RCC 7860 (cell line): ENCODE measurements around the gene CPLX4.
A peak's percentile ranks its signal among the peaks of the same experiment; 100 is the strongest.

ENCODE experiments used
- DNase-seq: peaks from one replicate; pipeline ENCODE4 v3.0.0-alpha.2; 2015; ENCODE audit warnings: low spot score
- FAIRE-seq: peaks from 2 replicates; lab custom pipeline; 2012; peaks lifted over from hg19 to GRCh38; lab: Jason Lieb, UNC

Gene CPLX4, protein sequence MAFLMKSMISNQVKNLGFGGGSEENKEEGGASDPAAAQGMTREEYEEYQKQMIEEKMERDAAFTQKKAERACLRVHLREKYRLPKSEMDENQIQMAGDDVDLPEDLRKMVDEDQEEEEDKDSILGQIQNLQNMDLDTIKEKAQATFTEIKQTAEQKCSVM

DNA sequence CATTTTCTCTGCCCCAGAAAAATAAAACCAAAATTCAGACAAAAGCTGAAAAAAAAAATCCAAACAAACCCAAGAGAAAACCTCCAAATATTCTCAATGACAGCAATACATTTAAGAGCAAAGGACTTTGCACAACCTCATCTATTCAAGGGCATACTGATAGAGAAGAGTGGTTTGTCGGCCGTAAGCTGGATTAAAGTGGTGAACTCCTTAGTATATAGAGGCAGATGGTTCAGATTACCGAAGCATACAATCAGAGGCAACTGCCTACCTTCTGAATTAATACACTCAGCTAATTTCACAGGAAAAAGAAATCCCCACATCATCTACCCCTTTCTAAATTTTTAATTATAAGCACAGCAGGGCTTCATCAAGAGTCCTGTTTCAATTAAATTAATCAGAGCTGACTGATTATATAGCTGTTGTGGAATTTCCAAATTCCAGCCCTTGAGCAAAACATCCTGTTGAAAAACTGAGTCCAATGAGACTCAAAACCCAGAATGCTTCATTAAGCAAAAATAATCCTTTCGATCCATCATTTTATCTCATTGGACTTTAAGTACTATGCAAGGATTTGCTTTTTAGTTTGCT lies at the start of gene CPLX4:
Gene CPLX4 (minus strand): TSS at position 190 of the 591 bp plus-strand sequence. CDS start 187 bp downstream, at position 3.
- FAIRE-seq (no peak), DNase-seq (no peak)

DNA sequence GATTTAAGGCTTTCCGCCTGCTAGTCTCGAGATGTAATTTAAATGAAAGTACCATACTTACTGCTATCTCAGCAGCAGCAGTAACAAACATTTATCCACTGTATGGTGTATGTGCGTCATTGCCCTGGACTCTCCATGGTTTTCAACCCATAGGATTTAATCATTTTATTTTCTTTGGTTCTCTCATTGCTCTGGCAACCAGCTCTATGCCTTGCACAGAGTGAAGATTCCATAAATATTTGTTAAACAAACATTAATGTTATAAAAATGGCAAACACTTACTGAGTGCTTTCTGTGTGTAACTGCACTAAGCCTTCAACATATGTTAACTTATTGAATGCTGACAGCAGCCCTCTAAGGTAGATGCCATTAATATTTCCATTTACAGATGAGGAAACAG lies 41.9 kb upstream of the CPLX4 start:
- DNase-seq (no peak), FAIRE-seq (no peak)

DNA sequence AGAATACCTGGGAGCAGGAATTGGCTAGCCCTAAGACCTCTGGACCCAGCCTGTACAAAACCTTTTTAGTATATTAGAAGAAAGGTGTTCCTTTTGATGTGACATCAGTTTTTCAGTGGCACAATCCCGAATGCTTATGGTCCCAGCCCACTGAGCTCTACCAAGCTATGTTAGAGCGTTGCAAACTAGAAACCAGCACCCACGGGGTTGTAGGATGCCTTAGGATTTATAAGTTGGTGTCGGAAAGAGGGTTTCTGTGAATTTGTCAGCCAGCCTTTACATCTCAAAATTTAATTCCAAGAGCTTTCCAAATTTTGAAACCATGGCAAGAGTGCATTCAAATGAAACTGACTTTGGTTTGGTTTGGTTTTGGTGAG lies 41.1 kb upstream of the CPLX4 start:
- DNase-seq (no peak), FAIRE-seq (no peak)

DNA sequence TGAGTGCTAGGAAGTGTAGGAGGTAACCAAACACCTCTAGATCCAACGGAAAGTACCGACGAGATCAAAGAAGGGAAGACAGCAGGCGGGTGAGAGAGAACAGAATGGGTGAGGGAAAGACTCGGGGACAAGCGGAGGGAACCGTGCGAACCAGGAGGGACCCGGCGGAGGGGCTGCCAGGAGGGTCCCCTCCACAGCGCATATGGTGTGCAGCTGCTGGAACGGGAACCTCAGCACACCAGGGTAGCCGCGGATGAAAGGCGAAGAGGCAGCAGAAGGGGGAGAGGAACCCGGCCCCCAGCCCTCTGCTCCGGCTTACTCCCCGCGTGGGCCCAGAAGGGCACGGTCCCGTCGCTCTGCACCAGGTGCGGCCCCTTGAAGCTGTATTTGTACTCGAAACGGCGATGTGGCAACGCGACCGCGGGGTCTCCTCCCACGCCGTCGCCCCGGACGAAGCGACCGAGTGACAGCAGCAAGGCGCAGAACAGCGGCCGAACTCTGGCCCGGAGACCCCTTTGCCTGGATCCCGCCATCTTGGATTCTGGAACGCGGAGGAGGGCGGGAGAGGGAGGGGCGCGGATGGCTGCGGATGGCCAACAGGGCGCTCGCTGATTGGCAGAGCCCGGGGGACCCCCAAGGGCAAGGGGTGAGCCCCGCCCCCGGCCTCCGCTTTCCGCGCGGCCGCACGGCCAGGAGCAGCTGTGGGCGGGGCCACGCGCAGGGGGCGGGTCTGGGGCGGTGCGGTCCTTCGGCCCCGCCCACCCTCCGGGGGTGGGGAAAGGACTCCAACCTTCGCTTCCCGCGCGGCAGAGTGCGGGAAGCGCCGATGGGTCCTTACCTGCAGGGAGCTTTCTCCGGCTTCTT lies 40.5 kb upstream of the CPLX4 start, which contains the start of gene LMAN1:
Gene LMAN1 (minus strand): TSS at position 554 of the 864 bp plus-strand sequence. CDS start 21 bp downstream, at position 533.
- DNase-seq, result peak; percentile 77
- no peak for FAIRE-seq

DNA sequence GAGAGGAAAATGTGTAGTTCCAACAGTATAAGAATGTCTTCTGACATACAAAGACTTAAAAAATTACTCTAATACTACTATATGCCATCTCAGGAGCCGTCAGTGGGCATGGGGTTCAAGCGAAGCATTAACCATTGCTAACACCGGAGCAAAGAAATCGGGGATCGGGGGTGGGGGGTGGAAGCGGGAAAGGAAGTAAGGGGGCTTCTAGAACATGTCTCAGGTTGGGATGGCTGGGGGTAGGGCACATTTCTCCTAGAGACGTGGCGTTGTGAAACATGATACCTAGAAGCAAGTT lies 39.9 kb upstream of the CPLX4 start:
- no peak for FAIRE-seq
- DNase-seq, result peak; percentile 62

DNA sequence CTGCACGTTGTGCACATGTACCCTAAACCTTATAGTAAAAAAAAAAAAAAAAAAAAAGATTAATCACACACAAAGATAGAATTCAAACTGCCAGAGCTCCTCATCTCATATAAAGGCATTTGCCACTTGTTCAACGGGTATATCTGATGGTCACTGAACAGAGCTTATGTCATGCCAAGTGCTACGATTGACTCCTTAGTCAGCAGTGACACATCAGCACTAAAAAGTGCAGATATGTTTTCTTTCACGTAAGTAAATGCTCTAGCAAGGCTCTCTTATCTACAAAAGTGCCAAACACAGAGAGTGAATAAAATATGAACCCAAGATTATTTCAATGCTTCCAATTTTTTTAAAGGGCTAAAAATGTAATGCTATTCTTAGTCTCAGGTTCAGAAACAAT lies 39.5 kb upstream of the CPLX4 start:
- FAIRE-seq (peak; percentile 86), DNase-seq (peak; percentile 77)

DNA sequence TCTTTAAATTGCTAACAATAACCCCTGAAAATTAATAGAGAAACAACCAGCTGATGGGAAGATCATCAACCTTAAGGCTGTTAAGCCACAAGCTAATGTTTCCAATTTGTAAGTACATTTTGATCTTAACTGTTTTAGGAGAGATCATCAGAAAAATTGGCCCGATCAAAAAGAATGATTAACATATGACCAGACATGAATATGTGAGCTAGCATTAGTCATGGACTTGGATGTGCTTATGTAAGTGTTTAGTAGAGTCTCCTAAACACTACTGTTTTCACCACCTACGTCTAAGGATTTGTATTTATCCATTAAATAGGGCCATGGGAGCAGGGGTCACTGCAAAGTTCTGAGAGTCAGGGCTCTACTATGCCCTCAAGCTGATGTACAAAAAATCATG lies 36.3 kb upstream of the CPLX4 start:
- no peak for DNase-seq
- FAIRE-seq, result no peak

DNA sequence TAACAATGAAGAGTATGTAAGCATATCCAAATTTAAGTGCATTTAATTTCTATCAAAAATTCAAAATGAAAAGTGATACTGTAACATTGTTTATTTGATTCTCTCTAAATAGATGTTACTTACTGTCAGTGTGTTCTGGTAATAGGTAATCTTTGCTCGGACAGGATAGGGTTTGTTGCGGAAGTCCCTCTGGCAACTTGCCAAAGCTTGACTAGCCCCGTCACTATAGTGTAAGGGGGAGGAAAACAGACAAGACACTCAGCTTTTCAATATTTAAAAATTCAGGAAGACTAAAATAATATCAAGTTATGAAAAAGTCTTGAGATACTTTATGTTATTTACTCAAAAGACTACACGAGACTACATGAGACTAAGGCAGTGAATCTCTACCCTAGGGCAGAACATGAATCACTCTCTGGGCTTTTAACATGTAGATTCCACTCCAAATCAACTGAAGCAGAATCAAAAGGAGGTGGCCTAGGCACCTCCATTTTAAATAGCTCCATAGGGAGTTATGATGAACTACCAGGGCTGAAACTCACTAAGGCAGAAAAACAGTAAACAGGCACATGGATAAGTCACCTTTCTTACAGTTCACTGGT lies 34.7 kb upstream of the CPLX4 start:
- no peak for DNase-seq
- no peak for FAIRE-seq

DNA sequence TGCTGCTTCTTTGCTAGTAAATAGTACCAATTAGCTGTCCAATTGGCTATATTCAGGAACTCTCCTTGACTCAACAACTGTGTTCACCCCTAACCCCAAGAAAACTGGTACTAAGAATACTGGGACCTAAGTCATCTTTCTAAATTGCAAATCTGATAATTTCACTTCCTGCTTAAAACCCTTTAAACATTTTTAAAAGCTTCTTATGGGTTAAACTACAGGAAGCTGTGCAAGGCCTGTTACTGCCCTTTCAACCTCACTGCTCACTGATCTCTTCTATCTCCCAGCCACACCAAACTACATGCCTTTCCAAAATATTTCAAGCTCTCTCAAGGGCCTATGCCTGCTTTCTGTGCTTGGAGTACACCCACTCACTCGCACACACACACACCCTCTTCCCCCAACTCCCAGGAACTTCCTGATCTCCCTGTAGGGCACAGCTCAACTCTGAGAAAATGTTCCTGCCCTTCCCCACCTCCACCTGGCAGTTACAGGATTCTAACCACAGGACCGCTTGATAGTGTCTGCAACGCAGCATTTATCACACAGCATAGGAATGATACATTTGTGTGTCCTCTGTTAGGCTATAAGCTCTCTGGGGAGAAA lies 33.9 kb upstream of the CPLX4 start:
- no peak for FAIRE-seq
- no peak for DNase-seq

DNA sequence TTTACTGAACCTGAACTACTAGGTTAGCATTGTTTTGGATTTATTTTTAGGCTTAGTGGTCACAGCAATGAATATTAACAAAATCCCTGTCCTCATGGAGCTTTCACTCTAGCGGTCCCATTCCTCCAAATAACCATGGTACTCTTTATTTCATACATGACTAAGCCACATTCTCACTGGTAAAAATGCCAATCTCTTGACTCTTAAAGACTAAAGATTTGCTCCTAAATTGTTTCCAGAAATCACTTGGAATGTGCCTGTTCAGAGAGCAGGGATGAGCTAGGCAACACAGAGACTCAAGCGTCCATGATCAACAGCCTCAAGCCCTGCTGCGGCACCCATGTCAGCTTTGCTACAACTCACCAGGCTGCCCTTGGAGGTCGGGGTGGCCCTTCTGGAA lies 27.1 kb upstream of the CPLX4 start:
- DNase-seq (no peak), FAIRE-seq (no peak)

DNA sequence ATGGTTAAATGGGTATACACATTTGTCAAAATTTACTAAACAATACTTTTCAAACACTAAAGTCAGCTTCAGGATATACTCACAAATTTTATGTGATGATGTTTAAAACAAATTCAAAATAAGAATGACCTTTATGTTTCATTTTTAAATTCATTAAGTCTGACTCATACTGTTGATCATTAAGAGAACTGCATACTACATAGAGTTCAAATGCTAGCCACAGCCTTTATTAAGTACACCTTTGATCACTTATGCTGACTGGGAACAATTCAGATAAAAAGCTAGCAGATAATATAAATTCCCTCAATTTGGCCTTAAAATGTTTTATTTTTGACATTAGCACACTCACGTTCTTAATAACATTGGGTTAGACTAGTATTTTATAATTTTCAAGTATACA lies 26.5 kb upstream of the CPLX4 start:
- DNase-seq (no peak), FAIRE-seq (peak; percentile 4)

DNA sequence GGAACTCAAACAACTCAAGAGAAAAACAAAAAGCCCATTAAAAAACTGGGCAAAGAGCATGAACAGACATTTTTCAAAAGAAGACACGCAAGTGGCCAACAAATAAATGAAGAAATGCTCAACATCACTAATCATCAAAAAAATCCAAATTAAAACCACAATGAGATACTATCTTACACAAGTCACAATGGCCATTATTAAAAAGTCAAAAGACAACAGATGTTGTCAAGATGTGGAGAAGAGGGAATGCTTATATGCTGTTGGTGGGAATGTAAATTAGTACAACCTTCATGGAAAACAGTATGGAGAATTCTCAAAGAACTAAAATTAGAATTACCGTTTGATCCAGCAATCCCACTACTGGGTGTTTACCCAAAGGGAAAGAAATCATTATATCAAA lies 25.5 kb upstream of the CPLX4 start:
- FAIRE-seq (no peak), DNase-seq (no peak)

DNA sequence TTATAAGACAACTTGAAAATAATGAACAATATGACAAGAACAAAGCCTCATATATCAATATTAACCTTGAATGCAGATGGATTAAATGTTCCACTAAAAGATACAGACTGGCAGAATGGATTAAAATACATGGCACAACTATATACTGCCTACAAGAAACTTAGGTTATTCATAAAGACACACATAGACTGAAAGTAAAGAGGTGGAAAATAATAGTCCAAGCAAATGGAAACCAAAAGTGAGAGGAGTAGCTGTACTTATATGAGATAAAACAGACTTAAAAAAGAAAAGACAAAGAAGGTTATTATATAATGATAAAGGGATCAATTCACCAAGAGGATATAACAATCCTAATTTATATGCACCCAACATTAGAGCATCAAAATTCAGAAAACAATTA lies 22.4 kb upstream of the CPLX4 start:
- DNase-seq (no peak), FAIRE-seq (no peak)

DNA sequence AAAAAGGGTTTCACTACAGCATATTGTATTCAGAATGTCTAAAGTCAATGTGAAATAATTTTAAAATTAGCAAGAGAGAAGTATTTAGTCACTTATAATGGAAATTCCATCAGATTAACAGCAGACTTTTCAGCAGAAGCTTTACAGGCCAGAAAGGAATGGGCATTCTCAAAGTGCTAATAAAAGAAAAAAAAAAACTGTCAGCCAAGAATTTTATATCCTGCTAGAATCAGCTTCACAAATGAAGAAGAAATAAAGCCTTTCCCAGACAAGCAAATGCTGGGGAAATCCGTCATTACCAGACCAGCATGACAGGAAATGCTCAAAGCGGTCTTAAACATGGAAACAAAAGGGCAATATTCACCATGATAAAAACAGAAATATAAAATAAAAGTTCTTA lies 21.9 kb upstream of the CPLX4 start:
- no peak for DNase-seq
- no peak for FAIRE-seq

DNA sequence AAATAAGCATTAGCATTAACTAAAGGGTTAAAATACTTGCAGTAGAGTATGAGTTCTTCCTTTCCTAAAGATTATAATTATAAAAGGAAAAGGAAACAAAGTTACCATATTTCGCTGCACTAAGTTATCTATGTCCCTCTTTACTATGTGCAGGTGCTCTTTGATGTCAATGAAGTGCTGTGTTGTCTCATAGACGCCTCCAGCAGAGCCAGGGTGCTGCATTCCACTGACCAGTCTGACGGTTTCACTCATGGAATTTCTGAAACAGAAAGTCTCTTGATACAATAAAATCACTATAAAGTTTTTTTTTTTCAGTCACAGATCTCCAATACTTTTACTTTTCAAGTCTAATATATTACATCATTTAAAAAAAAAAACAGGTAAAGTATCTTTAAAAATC lies 14.5 kb upstream of the CPLX4 start:
- DNase-seq (no peak), FAIRE-seq (no peak)

DNA sequence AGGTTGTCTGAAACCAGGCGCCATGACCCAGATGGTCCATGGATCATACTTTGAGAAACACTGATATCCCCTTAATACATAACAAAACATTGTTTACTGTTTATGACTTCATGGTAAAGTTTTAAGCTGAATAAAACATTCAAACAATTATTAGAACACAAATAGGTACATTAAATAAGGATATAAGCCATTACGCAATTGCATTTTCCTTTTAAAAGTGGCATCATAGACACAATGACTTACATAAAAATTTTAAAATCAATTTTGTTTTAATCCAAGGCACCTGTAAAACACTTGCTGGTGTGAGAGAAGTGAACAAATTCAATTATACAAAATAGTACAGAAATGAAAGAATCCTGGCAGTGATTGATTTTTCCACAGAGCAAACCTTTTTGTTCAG lies 10.2 kb upstream of the CPLX4 start:
- DNase-seq (no peak), FAIRE-seq (no peak)

DNA sequence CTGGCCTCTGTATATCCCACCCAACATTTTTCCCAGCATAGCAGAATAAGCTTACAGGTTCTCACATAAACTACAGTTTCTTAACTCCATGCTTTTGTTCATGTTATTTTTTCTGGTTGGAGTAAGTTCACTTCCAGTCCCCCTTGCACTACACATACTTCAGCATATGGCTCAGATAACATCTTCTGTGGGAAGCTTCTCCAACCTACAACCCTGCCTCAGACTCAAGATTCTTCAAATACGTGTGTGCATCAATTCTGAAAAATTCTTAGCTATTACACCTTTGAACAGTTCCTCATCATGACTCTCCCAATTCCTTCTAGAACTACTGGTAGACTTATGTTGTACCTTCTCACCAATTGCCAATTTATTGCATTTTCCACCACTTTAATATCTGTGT lies 7.5 kb upstream of the CPLX4 start:
- FAIRE-seq, result no peak
- no peak for DNase-seq

DNA sequence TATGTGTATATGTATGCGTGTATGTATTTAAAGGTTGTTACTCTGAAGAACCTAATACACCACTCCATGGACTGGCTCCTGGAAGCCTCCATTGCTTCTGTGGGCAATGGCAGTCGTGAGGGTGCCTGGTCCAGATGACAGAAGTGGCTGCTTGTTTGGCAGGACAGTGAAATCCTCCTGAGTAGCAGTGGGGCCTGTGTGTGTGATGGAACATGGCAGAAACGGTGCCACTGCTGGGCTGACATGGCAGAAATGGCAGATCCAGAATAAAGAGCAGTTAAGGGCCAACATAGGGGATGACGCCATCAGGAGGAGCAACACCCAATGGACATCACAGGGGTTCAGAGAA lies 6.1 kb upstream of the CPLX4 start:
- DNase-seq, result no peak
- FAIRE-seq, result no peak

DNA sequence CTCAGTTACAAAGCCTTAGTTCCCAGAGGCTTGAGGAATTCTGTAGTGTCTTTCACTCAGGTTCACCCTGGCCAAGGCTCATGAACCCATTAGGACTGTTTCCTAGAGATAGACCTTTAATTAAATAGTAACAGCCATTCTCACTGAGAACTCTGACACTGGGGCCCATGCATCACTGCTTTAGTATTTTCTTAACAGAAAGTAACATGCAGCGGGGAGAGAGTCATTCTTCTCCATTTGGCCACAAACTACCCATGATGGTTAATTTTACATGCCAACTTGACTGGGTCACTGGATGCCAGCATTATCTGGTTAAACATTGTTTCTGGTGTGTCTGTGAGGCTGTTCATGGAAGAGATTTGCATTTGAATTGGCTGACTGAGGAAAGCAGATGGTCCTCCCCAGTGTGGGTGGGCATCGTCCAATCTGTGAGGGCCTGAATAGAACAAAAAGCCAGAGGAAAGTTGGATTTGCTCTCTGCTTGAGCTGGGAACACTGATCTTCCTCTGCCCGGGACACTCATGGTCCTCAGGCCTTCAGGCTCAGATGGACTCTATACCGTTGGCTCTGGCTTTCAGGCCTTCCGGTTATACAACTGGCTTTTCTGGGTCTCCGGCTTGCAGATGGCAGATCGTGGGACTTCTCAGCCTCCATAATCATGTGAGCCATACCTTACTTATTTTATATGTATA lies 5.6 kb upstream of the CPLX4 start:
- FAIRE-seq (peak; percentile 98), DNase-seq (peak; percentile 95)

DNA sequence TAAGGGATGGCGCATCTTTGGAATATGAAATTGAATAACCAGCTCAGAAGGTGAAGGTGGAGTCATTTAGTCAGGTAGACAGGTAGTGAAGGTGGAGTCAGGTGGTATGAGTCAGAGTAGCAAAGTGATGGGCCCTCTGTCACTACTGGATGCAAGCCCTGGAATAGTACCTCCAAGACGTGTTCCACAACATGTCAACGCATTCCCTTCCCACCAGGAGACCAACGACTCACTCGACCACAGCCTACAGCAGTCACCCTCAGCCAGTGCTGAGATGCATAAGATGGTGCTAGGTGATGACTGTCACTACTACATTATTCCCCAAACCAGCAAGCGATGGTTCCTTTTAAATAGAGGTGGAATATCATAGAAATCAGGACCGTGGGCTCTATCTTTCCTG lies 6.8 kb downstream of the CPLX4 start:
- peak; percentile 65 for FAIRE-seq

DNA sequence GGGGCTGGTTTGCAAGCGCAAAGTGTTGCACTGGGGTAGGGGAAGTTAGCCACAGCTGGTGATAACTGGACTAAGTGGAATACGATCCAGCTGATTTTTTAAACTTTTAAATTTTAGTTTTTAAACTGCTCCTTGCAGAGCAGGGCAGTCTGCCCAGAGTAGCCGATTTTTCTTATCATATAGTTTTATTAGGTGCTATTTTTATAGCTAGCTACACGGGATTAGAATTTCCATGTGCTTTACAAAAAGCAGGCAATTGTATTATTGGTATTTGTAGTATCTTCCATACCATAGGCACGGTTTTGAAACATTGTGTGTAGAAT lies 9.6 kb downstream of the CPLX4 start:
- FAIRE-seq, result no peak
- no peak for DNase-seq

More for the DNA sequence above, 6.8 kb downstream of the CPLX4 start:
- peak; percentile 76 for DNase-seq
